ENCODE results near the gene IQSEC2.
A peak's percentile ranks its signal among the peaks of the same experiment; 100 is the strongest.

The IQSEC2 gene

GRCh38 chrX:53281321-53281822 is at the start of gene IQSEC2:
TSS of gene IQSEC2 (minus strand) at chrX:53281584.
- DNase-seq (ENCODE audit: low read depth): peak; percentile 55
- TF ChIP-seq CTCF (IDR thresholded peaks at IDR 0.05; ENCODE audit: control insufficient read depth, extremely low read depth, insufficient read depth): no peak
- H3K4me3 ChIP-seq (ENCODE audit: low read depth, low read length): peak within 1 kb of the TSS; percentile 56

GRCh38 chrX:53330331-53330730 is 48.9 kb upstream of the IQSEC2 start:
- DNase-seq (ENCODE audit: low read depth): no peak
- H3K4me3 ChIP-seq (ENCODE audit: low read depth, low read length): no peak overlapping the region
- TF ChIP-seq CTCF (IDR thresholded peaks at IDR 0.05; ENCODE audit: control insufficient read depth, extremely low read depth, insufficient read depth): no peak

- no peak for TF ChIP-seq CTCF (IDR thresholded peaks at IDR 0.05; ENCODE audit: control insufficient read depth, extremely low read depth, insufficient read depth)
- no peak for DNase-seq (ENCODE audit: low read depth)
- no peak overlapping the region for H3K4me3 ChIP-seq (ENCODE audit: low read depth, low read length)
Measured at GRCh38 chrX:53324803-53325202, 43.4 kb upstream of the IQSEC2 start.

- no peak overlapping the region for H3K4me3 ChIP-seq (ENCODE audit: low read depth, low read length)
- no peak for TF ChIP-seq CTCF (IDR thresholded peaks at IDR 0.05; ENCODE audit: control insufficient read depth, extremely low read depth, insufficient read depth)
- DNase-seq (ENCODE audit: low read depth): no peak
Measured at GRCh38 chrX:53324085-53324484, 42.7 kb upstream of the IQSEC2 start.

- TF ChIP-seq CTCF (IDR thresholded peaks at IDR 0.05; ENCODE audit: control insufficient read depth, extremely low read depth, insufficient read depth): no peak
- H3K4me3 ChIP-seq (ENCODE audit: low read depth, low read length): no peak overlapping the region
- DNase-seq (ENCODE audit: low read depth): no peak
Measured at GRCh38 chrX:53323196-53323595, 41.8 kb upstream of the IQSEC2 start.

- no peak for DNase-seq (ENCODE audit: low read depth)
- no peak for TF ChIP-seq CTCF (IDR thresholded peaks at IDR 0.05; ENCODE audit: control insufficient read depth, extremely low read depth, insufficient read depth)
- H3K4me3 ChIP-seq (ENCODE audit: low read depth, low read length): no peak overlapping the region
Measured at GRCh38 chrX:53321943-53322497, 40.6 kb upstream of the IQSEC2 start.
